IPS DF 4.7 (cell line): ENCODE measurements around the gene TIPIN.
"Not testable (repeated sequence)": the region's sequence is repeated elsewhere in the genome, so short reads cannot be mapped to it uniquely, and the experiment has no call there.

ENCODE experiments used
- DNase-seq: peaks from one replicate; pipeline ENCODE4 v3.0.0-alpha.2; 2013; ENCODE audit warnings: low spot score; ENCODE audit errors: extremely low read depth

The TIPIN gene

GRCh38 chr15:66386204-66387123 lies 30.0 kb upstream of the TIPIN start, which contains the start of gene MAP2K1:
Gene MAP2K1 (plus strand): TSS chr15:66386912. CDS start chr15:66387348, 436 bp downstream.
- peak; percentile 78 for DNase-seq

GRCh38 chr15:66381376-66381775 lies 24.9 kb upstream of the TIPIN start:
- DNase-seq, result not testable (repeated sequence)

- DNase-seq, result no peak
These were observed 22.4 kb upstream of the TIPIN start for GRCh38 chr15:66378814-66379430.

- DNase-seq, result no peak
These were observed 17.7 kb upstream of the TIPIN start for GRCh38 chr15:66374179-66374578.

- no peak for DNase-seq
These were observed 13.5 kb upstream of the TIPIN start for GRCh38 chr15:66369773-66370651.

- no peak for DNase-seq
These were observed 8.6 kb upstream of the TIPIN start for GRCh38 chr15:66364944-66365528.

- no peak for DNase-seq
These were observed 6.3 kb upstream of the TIPIN start for GRCh38 chr15:66362776-66363175.

- not testable (repeated sequence) for DNase-seq
These were observed 5.4 kb upstream of the TIPIN start for GRCh38 chr15:66361745-66362460.

GRCh38 chr15:66359740-66360139 lies 3.3 kb upstream of the TIPIN start:
- no peak for DNase-seq

- DNase-seq, result no peak
These were observed 467 bp downstream of the TIPIN start for GRCh38 chr15:66356077-66356358.

- DNase-seq, result not testable (repeated sequence)
These were observed 8.0 kb downstream of the TIPIN start for GRCh38 chr15:66348530-66348929.

GRCh38 chr15:66328771-66329170 lies 27.7 kb downstream of the TIPIN start:
- no peak for DNase-seq

GRCh38 chr15:66327736-66328135 lies 28.7 kb downstream of the TIPIN start:
- no peak for DNase-seq

- no peak for DNase-seq
These were observed 30.4 kb downstream of the TIPIN start for GRCh38 chr15:66326051-66326450.

GRCh38 chr15:66323312-66323928 lies 33.1 kb downstream of the TIPIN start:
- DNase-seq, result no peak

GRCh38 chr15:66312144-66312543 lies 44.3 kb downstream of the TIPIN start:
- DNase-seq, result no peak

- DNase-seq, result no peak
These were observed 45.7 kb downstream of the TIPIN start for GRCh38 chr15:66310786-66311185.

GRCh38 chr15:66309828-66310227 lies 46.7 kb downstream of the TIPIN start:
- no peak for DNase-seq

- DNase-seq, result no peak
These were observed 48.0 kb downstream of the TIPIN start for GRCh38 chr15:66308531-66308930.

GRCh38 chr15:66306381-66306780 lies 50.1 kb downstream of the TIPIN start:
- no peak for DNase-seq
